Stimulated activated CD4-positive, alpha-beta T cell treated with anti-CD3 and anti-CD28 coated beads, Interleukin-4, amount 100 ng/mL, for 48 hours (primary cell): ENCODE data around the gene CHN2.

ENCODE experiments used
- DNase-seq, 2 donors: peaks; one replicate each; pipeline ENCODE4 v3.0.0-alpha.2; 2020; ENCODE audit warnings: low read depth in 2 of 2

CHN2 gene

GRCh38 chr7:29362380-29362779 is 167.8 kb downstream of the CHN2 start:
- DNase-seq = no peak

- DNase-seq = no peak
Measured at GRCh38 chr7:29363636-29364425, 169.3 kb downstream of the CHN2 start.

GRCh38 chr7:29364661-29365060 is 170.1 kb downstream of the CHN2 start:
- DNase-seq = no peak

GRCh38 chr7:29365423-29365822 is 170.8 kb downstream of the CHN2 start:
- no peak for DNase-seq

GRCh38 chr7:29367784-29368183 is 173.2 kb downstream of the CHN2 start:
- no peak for DNase-seq

- no peak for DNase-seq
Measured at GRCh38 chr7:29369909-29370488, 175.4 kb downstream of the CHN2 start.

- DNase-seq = no peak
Measured at GRCh38 chr7:29370531-29371314, 176.1 kb downstream of the CHN2 start.

GRCh38 chr7:29371472-29371871 is 176.9 kb downstream of the CHN2 start:
- no peak for DNase-seq

GRCh38 chr7:29372351-29373090 is 177.9 kb downstream of the CHN2 start:
- DNase-seq = no peak

- no peak for DNase-seq
Measured at GRCh38 chr7:29375641-29376562, 181.3 kb downstream of the CHN2 start.

- no peak for DNase-seq
Measured at GRCh38 chr7:29377718-29378117, 183.1 kb downstream of the CHN2 start.

- no peak for DNase-seq
Measured at GRCh38 chr7:29379551-29379950, 185.0 kb downstream of the CHN2 start.

- no peak for DNase-seq
Measured at GRCh38 chr7:29381206-29382094, 186.9 kb downstream of the CHN2 start.

GRCh38 chr7:29384277-29384676 is 189.7 kb downstream of the CHN2 start:
- no peak for DNase-seq

- DNase-seq = no peak
Measured at GRCh38 chr7:29385214-29385814, 190.7 kb downstream of the CHN2 start.

GRCh38 chr7:29386196-29386765 is 191.7 kb downstream of the CHN2 start:
- no peak for DNase-seq

GRCh38 chr7:29391262-29391661 is 196.7 kb downstream of the CHN2 start:
- no peak for DNase-seq

- DNase-seq = no peak
Measured at GRCh38 chr7:29394321-29394720, 199.7 kb downstream of the CHN2 start.

GRCh38 chr7:29396563-29396962 is 202.0 kb downstream of the CHN2 start:
- DNase-seq = no peak
